GM12878 (cell line): ENCODE measurements around the gene SYTL2.

Experiments used
- EP300 ChIP-seq, 2 experiments: fragments of 150-350 bp in 1 of 2; IDR thresholded peaks; 2 replicates each; pipeline ENCODE4 v1.6.1; 2011 to 2012; ENCODE audit warnings: low read depth in 2 of 2, low read length in 2 of 2, borderline replicate concordance in 1 of 2, improper control_type of control experiment in 1 of 2, inconsistent platforms in 1 of 2; ENCODE audit not compliant: control insufficient read depth in 1 of 2
- EZH2 ChIP-seq: IDR thresholded peaks from 2 replicates; pipeline ENCODE4 v1.6.1; 2012; ENCODE audit warnings: low read depth, mild to moderate bottlenecking, control low read depth, inconsistent platforms, low read length, borderline replicate concordance; ENCODE audit not compliant: control insufficient read depth
- FOXM1 ChIP-seq: IDR thresholded peaks from 2 replicates; pipeline ENCODE4 v1.6.1; 2012; ENCODE audit warnings: low read depth, mild to moderate bottlenecking, inconsistent platforms, low read length, moderate library complexity
- NFYB ChIP-seq: IDR thresholded peaks from 2 replicates; pipeline ENCODE4 v1.6.1; 2011; ENCODE audit warnings: low read depth, mild to moderate bottlenecking, low read length, improper control_type of control experiment, moderate library complexity; ENCODE audit not compliant: insufficient read depth
- PAX8 ChIP-seq: fragments of 450-650 bp; IDR thresholded peaks from 2 replicates; pipeline ENCODE4 v1.6.1; 2017; ENCODE audit warnings: mild to moderate bottlenecking, moderate library complexity
- POLR2AphosphoS5 ChIP-seq: IDR thresholded peaks from 2 replicates; pipeline ENCODE4 v1.6.1; 2011; ENCODE audit warnings: mild to moderate bottlenecking, low read length, inconsistent platforms
- RAD21 ChIP-seq: IDR thresholded peaks from 2 replicates; pipeline ENCODE4 v1.6.1; 2011; ENCODE audit warnings: mild to moderate bottlenecking, low read depth, low read length, moderate library complexity; ENCODE audit not compliant: insufficient read depth
- RAD51 ChIP-seq: fragments of 450-650 bp; IDR thresholded peaks from 2 replicates; pipeline ENCODE4 v1.6.1; 2016; ENCODE audit warnings: moderate library complexity, mild to moderate bottlenecking, inconsistent platforms
- STAT3 ChIP-seq: IDR thresholded peaks from 2 replicates; pipeline ENCODE4 v1.6.1; 2011; ENCODE audit warnings: low read depth, low read length, improper control_type of control experiment
- ZNF274 ChIP-seq: IDR thresholded peaks from one replicate; pipeline ENCODE4 v1.8.0; 2011; ENCODE audit not compliant: insufficient read length, insufficient read depth
- TF ChIP-seq, protein P1 (sequence below): fragments of 450-650 bp; IDR thresholded peaks from 2 replicates; pipeline ENCODE4 v1.6.1; 2018; ENCODE audit warnings: mild to moderate bottlenecking, low read depth, moderate library complexity; ENCODE audit not compliant: partially characterized antibody
- TF ChIP-seq, protein P2 (sequence below): fragments of 450-650 bp; IDR thresholded peaks from 2 replicates; pipeline ENCODE4 v1.6.1; 2017; ENCODE audit warnings: antibody characterized with exemption, mild to moderate bottlenecking, moderate library complexity
- TF ChIP-seq, protein P3 (sequence below), 3 experiments: IDR thresholded peaks in 2 of 3; conservative IDR thresholded peaks in 1 of 3; 2 replicates each; pipeline ENCODE4 v1.5.1; 2011; ENCODE audit warnings: low read depth in 3 of 3, low read length in 3 of 3, mild to moderate bottlenecking in 3 of 3, control low read depth in 2 of 3, moderate library complexity in 2 of 3, inconsistent platforms in 1 of 3, mixed read lengths in 1 of 3; ENCODE audit not compliant: control insufficient read depth in 2 of 3, insufficient read depth in 1 of 3; ENCODE audit errors: extremely low read depth in 1 of 3

DNA sequence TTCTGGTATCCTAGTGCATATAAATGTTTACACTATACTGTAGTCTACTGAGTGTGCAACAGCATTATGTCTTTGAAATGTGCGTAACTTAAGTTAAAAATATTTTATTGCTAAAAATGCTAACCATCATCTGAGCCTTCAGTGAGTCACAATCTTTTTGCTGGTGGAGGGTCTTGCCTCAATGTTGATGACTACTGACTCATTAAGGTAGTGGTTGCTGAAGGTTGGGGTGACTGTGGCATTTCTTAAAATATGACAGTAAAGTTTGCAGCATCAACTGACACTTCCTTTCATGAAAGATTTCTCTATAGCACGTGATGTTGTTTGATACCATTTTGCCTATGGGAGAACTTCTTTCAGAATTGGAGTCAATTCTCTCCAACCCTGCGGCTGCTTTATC, 137.5 kb downstream of the SYTL2 start:
- TF ChIP-seq, protein P1, sequence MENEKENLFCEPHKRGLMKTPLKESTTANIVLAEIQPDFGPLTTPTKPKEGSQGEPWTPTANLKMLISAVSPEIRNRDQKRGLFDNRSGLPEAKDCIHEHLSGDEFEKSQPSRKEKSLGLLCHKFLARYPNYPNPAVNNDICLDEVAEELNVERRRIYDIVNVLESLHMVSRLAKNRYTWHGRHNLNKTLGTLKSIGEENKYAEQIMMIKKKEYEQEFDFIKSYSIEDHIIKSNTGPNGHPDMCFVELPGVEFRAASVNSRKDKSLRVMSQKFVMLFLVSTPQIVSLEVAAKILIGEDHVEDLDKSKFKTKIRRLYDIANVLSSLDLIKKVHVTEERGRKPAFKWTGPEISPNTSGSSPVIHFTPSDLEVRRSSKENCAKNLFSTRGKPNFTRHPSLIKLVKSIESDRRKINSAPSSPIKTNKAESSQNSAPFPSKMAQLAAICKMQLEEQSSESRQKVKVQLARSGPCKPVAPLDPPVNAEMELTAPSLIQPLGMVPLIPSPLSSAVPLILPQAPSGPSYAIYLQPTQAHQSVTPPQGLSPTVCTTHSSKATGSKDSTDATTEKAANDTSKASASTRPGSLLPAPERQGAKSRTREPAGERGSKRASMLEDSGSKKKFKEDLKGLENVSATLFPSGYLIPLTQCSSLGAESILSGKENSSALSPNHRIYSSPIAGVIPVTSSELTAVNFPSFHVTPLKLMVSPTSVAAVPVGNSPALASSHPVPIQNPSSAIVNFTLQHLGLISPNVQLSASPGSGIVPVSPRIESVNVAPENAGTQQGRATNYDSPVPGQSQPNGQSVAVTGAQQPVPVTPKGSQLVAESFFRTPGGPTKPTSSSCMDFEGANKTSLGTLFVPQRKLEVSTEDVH = no peak
- TF ChIP-seq RAD51 (no peak), STAT3 (no peak), RAD21 (no peak), POLR2AphosphoS5 (no peak), ZNF274 (no peak), EP300 (IDR thresholded peaks at IDR 0.05; ENCODE audit: borderline replicate concordance in 1 of 2, control insufficient read depth in 1 of 2, low read depth in 2 of 2, low read length in 2 of 2) (no peak), NFYB (no peak), PAX8 (no peak), EZH2 (no peak), FOXM1 (no peak)
- TF ChIP-seq, protein P2, sequence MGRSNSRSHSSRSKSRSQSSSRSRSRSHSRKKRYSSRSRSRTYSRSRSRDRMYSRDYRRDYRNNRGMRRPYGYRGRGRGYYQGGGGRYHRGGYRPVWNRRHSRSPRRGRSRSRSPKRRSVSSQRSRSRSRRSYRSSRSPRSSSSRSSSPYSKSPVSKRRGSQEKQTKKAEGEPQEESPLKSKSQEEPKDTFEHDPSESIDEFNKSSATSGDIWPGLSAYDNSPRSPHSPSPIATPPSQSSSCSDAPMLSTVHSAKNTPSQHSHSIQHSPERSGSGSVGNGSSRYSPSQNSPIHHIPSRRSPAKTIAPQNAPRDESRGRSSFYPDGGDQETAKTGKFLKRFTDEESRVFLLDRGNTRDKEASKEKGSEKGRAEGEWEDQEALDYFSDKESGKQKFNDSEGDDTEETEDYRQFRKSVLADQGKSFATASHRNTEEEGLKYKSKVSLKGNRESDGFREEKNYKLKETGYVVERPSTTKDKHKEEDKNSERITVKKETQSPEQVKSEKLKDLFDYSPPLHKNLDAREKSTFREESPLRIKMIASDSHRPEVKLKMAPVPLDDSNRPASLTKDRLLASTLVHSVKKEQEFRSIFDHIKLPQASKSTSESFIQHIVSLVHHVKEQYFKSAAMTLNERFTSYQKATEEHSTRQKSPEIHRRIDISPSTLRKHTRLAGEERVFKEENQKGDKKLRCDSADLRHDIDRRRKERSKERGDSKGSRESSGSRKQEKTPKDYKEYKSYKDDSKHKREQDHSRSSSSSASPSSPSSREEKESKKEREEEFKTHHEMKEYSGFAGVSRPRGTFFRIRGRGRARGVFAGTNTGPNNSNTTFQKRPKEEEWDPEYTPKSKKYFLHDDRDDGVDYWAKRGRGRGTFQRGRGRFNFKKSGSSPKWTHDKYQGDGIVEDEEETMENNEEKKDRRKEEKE = no peak
- TF ChIP-seq, protein P3, sequence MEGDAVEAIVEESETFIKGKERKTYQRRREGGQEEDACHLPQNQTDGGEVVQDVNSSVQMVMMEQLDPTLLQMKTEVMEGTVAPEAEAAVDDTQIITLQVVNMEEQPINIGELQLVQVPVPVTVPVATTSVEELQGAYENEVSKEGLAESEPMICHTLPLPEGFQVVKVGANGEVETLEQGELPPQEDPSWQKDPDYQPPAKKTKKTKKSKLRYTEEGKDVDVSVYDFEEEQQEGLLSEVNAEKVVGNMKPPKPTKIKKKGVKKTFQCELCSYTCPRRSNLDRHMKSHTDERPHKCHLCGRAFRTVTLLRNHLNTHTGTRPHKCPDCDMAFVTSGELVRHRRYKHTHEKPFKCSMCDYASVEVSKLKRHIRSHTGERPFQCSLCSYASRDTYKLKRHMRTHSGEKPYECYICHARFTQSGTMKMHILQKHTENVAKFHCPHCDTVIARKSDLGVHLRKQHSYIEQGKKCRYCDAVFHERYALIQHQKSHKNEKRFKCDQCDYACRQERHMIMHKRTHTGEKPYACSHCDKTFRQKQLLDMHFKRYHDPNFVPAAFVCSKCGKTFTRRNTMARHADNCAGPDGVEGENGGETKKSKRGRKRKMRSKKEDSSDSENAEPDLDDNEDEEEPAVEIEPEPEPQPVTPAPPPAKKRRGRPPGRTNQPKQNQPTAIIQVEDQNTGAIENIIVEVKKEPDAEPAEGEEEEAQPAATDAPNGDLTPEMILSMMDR (IDR thresholded peaks at IDR 0.05 in 2 of 3, conservative IDR thresholded peaks at IDR 0.05 in 1 of 3; ENCODE audit: control insufficient read depth in 2 of 3, extremely low read depth in 1 of 3, insufficient read depth in 1 of 3, low read depth in 3 of 3, low read length in 3 of 3) = no peak
